GM12865 (cell line): ENCODE results near the gene UHRF1.

Experiments
- DNase-seq: peaks from one replicate; pipeline ENCODE4 v3.0.0; 2010; ENCODE audit warnings: low read depth
- H3K4me3 ChIP-seq: 2 replicates; pipeline ENCODE4 v1.5.1; 2011; ENCODE audit warnings: mild to moderate bottlenecking, low read depth, low read length, control low read depth
- TF ChIP-seq, protein P1 (sequence below): IDR thresholded peaks from 2 replicates; pipeline ENCODE4 v1.5.1; 2011; ENCODE audit warnings: low read length, control low read depth, low read depth, inconsistent platforms; ENCODE audit not compliant: insufficient read depth; ENCODE audit errors: missing control alignments

The UHRF1 gene

DNA sequence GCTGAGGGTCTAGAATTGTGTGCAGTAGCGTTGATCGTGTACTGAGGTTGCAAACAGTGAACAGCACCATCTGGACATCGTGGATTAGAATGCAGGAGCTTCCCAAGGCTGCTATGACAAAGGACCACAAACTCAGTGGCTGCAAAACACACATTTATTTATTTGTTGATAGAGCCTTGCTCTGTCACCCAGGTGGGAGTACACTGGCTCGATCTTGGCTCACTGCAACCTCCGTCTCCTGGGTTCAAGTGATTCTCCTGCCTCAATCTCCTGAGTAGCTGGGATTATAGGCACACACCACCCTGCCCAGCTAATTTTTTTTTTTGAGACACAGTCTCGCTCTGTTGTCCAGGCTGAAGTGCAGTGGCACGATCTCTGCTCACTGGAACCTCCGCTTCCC is 2.3 kb upstream of the UHRF1 start:
- H3K4me3 ChIP-seq = no peak overlapping the region
- TF ChIP-seq, protein P1, sequence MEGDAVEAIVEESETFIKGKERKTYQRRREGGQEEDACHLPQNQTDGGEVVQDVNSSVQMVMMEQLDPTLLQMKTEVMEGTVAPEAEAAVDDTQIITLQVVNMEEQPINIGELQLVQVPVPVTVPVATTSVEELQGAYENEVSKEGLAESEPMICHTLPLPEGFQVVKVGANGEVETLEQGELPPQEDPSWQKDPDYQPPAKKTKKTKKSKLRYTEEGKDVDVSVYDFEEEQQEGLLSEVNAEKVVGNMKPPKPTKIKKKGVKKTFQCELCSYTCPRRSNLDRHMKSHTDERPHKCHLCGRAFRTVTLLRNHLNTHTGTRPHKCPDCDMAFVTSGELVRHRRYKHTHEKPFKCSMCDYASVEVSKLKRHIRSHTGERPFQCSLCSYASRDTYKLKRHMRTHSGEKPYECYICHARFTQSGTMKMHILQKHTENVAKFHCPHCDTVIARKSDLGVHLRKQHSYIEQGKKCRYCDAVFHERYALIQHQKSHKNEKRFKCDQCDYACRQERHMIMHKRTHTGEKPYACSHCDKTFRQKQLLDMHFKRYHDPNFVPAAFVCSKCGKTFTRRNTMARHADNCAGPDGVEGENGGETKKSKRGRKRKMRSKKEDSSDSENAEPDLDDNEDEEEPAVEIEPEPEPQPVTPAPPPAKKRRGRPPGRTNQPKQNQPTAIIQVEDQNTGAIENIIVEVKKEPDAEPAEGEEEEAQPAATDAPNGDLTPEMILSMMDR = no peak
- DNase-seq = no peak

DNA sequence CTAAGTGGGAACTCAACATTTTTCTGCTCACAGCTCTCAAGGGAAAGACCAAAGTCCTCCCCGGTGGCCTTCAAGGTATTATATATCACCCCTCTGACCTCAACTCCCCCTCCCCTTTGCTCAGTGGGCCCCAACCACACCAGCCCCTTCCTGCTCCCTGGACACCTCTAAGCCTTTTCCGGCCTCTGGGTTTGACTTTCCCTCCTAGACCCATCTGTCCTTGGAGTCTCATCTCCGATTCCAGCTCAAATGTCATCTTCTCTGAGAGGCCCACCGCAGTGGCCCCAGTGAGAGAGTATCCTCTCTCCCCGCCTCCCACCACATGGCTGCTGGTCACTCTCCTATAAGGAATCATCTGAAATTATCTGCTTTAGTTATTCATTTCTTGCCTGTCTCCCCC is 941 bp upstream of the UHRF1 start:
- DNase-seq = no peak
- TF ChIP-seq, protein P1 = no peak
- no peak overlapping the region for H3K4me3 ChIP-seq

DNA sequence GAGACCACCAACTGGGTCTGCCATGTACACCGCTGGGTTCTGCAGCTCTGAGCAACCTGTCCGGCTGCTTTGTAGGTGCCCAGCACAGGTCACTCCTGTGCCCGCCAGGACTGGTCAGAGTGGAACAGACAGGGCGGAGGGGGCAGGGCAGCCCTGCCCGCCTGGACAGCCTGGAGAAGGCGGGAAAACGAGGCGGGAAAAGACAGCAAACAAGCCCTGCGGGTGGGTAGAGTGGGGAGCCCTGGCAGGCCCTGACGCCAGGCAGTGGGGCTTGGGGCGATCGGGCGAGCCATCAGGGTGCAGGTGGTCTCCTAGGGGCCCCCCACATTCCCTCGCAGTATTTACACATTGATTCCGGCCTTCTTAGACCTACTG is 533 bp upstream of the UHRF1 start:
- TF ChIP-seq, protein P1 = no peak
- DNase-seq = no peak
- H3K4me3 ChIP-seq = no peak overlapping the region

DNA sequence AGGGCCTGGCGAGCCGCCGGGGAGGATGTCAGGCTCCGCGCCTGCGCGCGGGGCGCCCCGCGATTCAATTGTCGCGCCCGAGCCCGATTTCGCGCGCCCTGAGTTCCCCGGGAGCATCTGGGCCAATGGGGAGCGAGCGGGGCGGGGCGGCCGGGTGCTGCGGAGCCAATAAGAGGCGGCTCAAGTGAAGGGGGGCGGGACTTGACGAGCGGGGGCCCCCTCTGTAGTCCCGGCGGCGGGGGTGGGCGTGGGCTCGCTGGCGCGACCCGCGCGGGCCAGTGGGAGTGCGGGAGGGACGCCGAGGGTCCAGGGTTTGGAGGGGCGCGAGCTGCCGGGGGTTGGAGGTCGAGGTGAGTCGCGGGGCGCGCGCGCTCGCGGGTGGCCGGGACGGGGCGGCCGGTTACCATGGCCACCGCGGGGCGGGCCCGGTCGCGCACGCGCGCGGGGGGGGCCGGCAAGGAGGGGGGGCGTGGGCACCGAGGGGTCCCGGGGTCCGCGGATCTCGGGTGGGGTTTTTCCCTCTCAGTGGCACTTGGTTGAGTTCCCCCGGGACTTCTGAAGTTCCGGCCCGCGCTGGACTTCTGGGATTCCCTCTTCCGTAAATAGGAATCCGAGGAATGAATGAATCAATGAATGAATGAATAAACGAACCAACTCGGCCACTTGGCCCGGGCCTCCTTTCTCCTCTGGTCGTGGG is 744 bp downstream of the UHRF1 start:
- TF ChIP-seq, protein P1 = no peak
- DNase-seq = peak; percentile 96
- H3K4me3 ChIP-seq = peak overlapping the region; percentile 92

DNA sequence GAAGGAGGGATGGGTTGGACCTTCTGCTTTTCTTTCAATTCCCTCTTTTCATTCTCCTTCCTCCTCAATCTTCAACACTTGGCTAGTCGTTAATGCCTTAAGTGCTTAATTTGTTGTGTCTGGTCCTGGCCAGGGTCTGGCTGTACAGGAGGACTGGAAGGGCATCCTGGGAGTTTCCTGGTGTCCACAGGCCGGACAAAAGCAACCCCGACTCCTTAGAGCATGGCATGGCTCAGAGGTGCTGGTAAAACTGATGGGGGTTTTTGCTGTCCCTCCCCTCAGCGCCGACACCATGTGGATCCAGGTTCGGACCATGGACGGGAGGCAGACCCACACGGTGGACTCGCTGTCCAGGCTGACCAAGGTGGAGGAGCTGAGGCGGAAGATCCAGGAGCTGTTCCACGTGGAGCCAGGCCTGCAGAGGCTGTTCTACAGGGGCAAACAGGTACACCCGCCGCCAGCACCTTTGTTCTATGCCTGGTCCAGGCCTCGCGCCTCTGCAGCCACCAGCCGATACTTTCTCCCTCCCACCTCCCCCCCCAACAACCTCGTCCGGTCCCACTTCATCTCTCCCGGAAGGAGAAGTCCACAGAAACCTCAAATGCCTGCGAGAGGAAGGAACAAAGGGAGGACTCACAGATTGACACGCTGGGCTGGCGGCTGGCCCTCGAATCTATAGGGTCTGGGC is 1.4 kb downstream of the UHRF1 start:
- H3K4me3 ChIP-seq = peak overlapping the region; percentile 92
- DNase-seq = peak; percentile 65
- TF ChIP-seq, protein P1 = no peak

DNA sequence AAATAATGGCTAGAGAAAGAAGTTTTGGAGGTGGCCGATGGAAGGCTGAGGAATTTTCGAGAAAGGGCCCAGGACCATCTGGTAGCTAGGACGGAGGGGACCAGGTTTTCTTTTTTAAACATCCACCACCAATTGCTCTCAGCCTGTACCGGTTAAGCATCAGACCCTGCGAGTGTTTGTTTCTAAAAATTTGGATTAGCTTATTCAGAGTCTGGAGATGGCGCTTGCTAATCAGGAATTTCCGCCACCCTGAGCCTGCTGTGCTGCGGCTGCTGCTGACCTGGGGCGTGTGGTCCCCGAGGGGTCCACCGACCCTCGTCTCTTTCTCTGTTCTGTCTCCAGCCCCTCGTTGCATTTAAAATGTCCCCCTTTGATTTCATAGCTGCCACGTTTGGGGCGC is 2.0 kb downstream of the UHRF1 start:
- no peak for DNase-seq
- TF ChIP-seq, protein P1 = no peak
- H3K4me3 ChIP-seq = peak overlapping the region; percentile 92
